Tibial nerve (tissue), 4 donors: ENCODE data around the gene STARD6. TPM values are rescaled to one million over a fixed set of nuclear protein-coding genes. Genes with fewer than 3 reads are reported as not detected.
"Not testable (repeated sequence)": the region's sequence is repeated elsewhere in the genome, so short reads cannot be mapped to it uniquely, and the experiment has no call there.

Source experiments
- DNase-seq, 2 donors: peaks; one replicate each; pipeline ENCODE4 v3.0.0-alpha.2; 2019; ENCODE audit warnings: low spot score in 2 of 2
- H3K27ac ChIP-seq, 4 donors: fragments of 200-600 bp; sonication (generic) in 3 of 4; one replicate each; pipeline ENCODE4 v1.5.1; 2017 to 2019; ENCODE audit warnings: mild to moderate bottlenecking in 1 of 4
- H3K27me3 ChIP-seq, 2 donors: fragments of 200-600 bp; sonication (generic) in 1 of 2; one replicate each; pipeline versions ENCODE4 v1.5.1 to v1.6.0; 2017 to 2019
- H3K36me3 ChIP-seq, 3 donors: fragments of 200-600 bp; sonication (generic); one replicate each; pipeline ENCODE4 v1.5.1; 2018 to 2019
- H3K4me1 ChIP-seq, 4 donors: fragments of 200-600 bp; sonication (generic) in 3 of 4; one replicate each; pipeline ENCODE4 v1.5.1; 2017 to 2019
- H3K4me3 ChIP-seq, 4 donors: fragments of 200-600 bp; sonication (generic) in 3 of 4; one replicate each; pipeline ENCODE4 v1.5.1; 2017 to 2019; ENCODE audit warnings: mild to moderate bottlenecking in 1 of 4, moderate library complexity in 1 of 4
- H3K9me3 ChIP-seq, 4 donors: fragments of 200-600 bp; sonication (generic) in 3 of 4; one replicate each; pipeline ENCODE4 v1.5.1; 2017 to 2019
- CTCF ChIP-seq, 5 experiments: fragments of 200-600 bp in 3 of 5; fragments of 450-650 bp in 2 of 5; sonication (generic) in 3 of 5; IDR thresholded peaks; one replicate each; pipeline ENCODE4 v1.5.1; 2016 to 2019; ENCODE audit warnings: antibody characterized with exemption in 5 of 5, mild to moderate bottlenecking in 3 of 5, moderate library complexity in 2 of 5
- EP300 ChIP-seq, 2 donors: sonication (generic); formaldehyde crosslinking; IDR thresholded peaks; one replicate each; pipeline ENCODE4 v1.6.1; 2017; ENCODE audit warnings: antibody characterized with exemption in 2 of 2, mild to moderate bottlenecking in 1 of 2
- POLR2A ChIP-seq, 2 donors: fragments of 450-650 bp; IDR thresholded peaks; one replicate each; pipeline ENCODE4 v1.6.1; 2017; ENCODE audit warnings: antibody characterized with exemption in 2 of 2, mild to moderate bottlenecking in 2 of 2, moderate library complexity in 2 of 2
- WGBS, 2 donors: methylation state at CpG; one replicate each; pipeline ENCODE4 v1.1.5; 2018; 5-methylcytosine and 5-hydroxymethylcytosine counted together
- total RNA-seq, 4 donors: library from RNA; depleted of rRNA; stranded (reverse); fragments of >200 nt; gene quantifications; one replicate each; pipeline ENCODE4 v1.1.0, GENCODE V29; 2016

The STARD6 gene
- total RNA-seq, 4 donors from 2014 or later = not detected

DNA sequence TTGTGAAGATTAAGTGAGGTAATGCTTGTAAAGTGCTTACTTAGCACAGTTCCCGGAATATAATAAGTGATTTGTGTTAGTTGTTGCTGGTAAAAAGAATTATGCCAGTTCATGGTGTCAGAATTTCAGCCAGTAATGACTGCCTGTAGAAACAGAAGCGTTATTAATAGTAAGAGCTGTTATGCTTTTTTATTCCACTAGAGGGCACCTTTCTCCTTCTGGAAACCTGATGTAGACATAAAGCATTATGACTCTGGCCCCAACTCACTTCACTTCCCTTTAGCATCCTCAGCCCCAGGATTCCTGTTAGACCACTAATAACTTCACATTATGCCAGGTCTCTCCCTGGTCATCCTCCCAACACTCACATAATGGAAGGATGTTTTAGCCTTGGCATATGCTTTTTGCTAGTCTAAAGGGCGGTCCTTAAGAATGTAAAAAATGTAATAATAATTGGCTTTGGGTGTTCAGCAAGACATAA, 34.9 kb upstream of the STARD6 start:
- 32 to 33% methylated on average over 3 of the region's 3 CpGs for WGBS, 2 donors
- TF ChIP-seq EP300 (IDR thresholded peaks at IDR 0.05) (no peak), CTCF (IDR thresholded peaks at IDR 0.05) (peak; percentile 59 to 77 (median 67)), POLR2A (IDR thresholded peaks at IDR 0.05) (no peak)
- Histone ChIP-seq H3K4me3 (no peak overlapping the region), H3K27ac (no peak overlapping the region), H3K27me3 (no peaks in the 10 kb centered on the region), H3K36me3 (no peaks in the 10 kb centered on the region), H3K4me1 (peaks cover 0 to 5% (median 0%) of the 10 kb centered on the region in 4 donors), H3K9me3 (no peaks in the 10 kb centered on the region)
- DNase-seq = no peak

DNA sequence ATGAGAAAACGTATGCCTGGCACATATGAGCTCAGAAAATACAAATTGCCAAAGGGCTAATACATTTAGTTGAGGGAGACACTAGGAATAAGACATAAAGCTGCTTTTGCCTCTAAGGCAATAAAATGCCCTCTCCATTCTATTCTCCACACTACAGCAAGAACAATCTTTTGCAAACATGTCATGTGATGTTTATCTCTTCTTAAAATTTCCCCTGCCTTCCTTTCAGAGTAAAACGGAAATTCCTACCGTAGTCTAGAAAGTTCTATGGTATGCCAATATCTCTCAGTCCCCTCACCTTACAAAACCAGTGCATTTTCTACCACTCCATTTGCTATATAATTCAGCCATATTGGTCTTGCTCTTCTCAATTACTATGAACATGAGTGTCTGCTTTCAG, 33.2 kb upstream of the STARD6 start:
- Histone ChIP-seq H3K9me3 (no peaks in the 10 kb centered on the region), H3K27me3 (no peaks in the 10 kb centered on the region), H3K27ac (no peak overlapping the region), H3K36me3 (no peaks in the 10 kb centered on the region), H3K4me3 (no peak overlapping the region), H3K4me1 (peaks cover 0 to 5% (median 0%) of the 10 kb centered on the region in 4 donors)
- DNase-seq = no peak
- TF ChIP-seq EP300 (IDR thresholded peaks at IDR 0.05) (no peak), CTCF (IDR thresholded peaks at IDR 0.05) (no peak), POLR2A (IDR thresholded peaks at IDR 0.05) (no peak)
- WGBS, 2 donors = 66 to 69% methylated on average over 3 of the region's 3 CpGs

DNA sequence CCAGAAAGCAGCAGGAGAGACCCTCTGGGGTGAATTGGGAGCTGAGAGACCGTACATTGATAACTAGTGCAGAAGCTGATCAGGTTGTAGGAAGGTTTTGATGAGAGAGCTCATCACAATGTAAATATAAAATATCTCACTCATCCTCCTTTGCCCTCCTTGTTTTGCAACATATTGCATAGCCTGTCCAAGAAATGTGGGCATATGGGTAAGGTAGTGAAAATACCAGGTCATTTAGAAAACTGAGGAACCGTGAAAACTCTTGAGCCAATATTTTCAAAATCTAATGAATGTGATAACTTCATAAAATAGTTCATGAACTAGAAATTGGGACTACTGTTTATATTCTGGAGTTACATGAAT, 31.5 kb upstream of the STARD6 start:
- 32 to 40% methylated on average over 2 of the region's 2 CpGs for WGBS, 2 donors
- H3K27me3 ChIP-seq = no peaks in the 10 kb centered on the region
- no peak overlapping the region for H3K27ac ChIP-seq
- no peaks in the 10 kb centered on the region for H3K9me3 ChIP-seq
- H3K36me3 ChIP-seq = no peaks in the 10 kb centered on the region
- no peak overlapping the region for H3K4me3 ChIP-seq
- no peak for DNase-seq
- H3K4me1 ChIP-seq = peaks cover 0 to 5% (median 0%) of the 10 kb centered on the region in 4 donors
- TF ChIP-seq CTCF (IDR thresholded peaks at IDR 0.05) = no peak
- no peak for TF ChIP-seq POLR2A (IDR thresholded peaks at IDR 0.05)
- no peak for TF ChIP-seq EP300 (IDR thresholded peaks at IDR 0.05)

DNA sequence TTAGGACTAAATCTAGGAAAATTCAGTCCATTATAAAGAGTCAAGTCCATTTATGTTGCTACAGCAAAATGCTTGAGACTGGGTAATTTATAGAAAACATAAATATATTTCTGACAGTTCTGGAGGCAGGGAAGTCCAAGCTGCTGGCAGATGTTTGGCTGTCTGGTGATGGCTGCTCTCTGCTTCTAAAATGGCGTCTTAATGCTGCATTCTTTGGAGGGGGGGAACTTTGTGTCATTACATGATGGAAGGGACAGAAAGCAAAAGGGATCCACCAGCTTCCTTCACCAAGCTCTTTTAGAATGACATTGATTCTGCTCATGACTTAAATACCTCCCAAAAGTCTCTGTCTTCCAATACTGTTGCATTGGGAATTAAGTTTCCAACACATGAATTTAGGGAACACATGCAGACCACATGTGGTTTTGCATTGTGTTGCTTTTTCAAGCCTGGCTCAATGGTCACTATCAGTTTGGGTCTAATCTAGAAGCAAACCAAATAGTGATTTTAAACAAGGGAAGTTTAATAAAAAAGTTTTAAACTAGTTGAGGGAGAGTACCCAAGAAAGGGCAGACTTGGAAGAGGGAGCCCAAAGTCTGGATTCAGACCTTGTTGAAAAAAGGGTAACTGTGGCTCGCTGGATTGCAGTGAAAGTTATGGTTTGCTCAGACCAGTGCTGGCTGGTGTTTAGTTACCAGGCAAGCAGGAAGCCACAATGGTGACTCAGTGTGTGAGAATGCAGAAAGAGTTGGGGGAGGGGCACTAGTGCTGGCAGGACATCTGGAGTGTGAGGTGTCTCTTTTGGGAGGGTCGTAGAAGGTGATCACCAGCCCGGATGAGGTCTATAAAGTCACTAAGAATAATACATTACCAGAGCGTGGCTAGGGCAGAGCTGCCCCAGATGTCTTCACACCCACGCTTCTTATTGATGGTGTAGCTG, 30.8 kb upstream of the STARD6 start:
- no peak overlapping the region for H3K27ac ChIP-seq
- no peaks in the 10 kb centered on the region for H3K9me3 ChIP-seq
- WGBS, 2 donors = 43 to 44% methylated on average over 6 of the region's 6 CpGs
- TF ChIP-seq POLR2A (IDR thresholded peaks at IDR 0.05) = no peak
- TF ChIP-seq EP300 (IDR thresholded peaks at IDR 0.05) = no peak
- TF ChIP-seq CTCF (IDR thresholded peaks at IDR 0.05) = no peak
- H3K4me3 ChIP-seq = no peak overlapping the region
- DNase-seq = no peak
- no peaks in the 10 kb centered on the region for H3K36me3 ChIP-seq
- peaks cover 0 to 5% (median 0%) of the 10 kb centered on the region in 4 donors for H3K4me1 ChIP-seq
- H3K27me3 ChIP-seq = no peaks in the 10 kb centered on the region

- no peak for DNase-seq
- WGBS, 2 donors = 91 to 92% methylated on average over 3 of the region's 3 CpGs
- no peak for TF ChIP-seq EP300 (IDR thresholded peaks at IDR 0.05)
- no peak for TF ChIP-seq POLR2A (IDR thresholded peaks at IDR 0.05)
- TF ChIP-seq CTCF (IDR thresholded peaks at IDR 0.05) = no peak
Measured at GRCh38 chr18:54387631-54388030, 30.0 kb upstream of the STARD6 start.

DNA sequence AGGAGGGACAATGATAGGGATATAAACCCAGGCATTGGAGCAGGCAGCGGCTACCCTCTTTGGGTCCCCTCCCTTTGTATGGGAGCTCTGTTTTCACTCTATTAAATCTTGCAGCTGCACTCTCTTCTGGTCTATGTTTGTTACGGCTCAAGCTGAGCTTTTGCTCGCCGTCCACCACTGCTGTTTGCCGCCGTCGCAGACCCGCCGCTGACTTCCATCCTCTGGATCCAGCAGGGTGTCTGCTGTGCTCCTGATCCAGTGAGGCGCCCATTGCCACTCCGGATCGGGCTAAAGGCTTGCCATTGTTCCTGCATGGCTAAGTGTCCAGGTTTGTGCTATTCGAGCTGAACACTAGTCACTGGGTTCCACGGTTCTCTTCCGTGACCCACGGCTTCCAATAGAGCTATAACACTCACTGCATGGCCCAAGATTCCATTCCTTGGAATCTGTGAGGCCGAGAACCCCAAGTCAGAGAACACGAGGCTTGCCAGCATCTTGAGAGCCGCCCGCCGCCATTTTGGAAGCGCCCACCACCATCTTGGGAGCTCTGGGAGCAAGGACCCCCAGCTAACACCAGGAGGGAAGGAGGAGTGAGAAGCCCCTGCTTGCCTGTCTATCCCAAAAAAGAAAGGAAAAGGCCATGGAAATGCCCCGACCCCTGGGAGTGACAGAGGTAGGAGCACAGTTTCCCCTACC, 29.3 kb upstream of the STARD6 start:
- H3K36me3 ChIP-seq, H3K27me3 ChIP-seq, H3K4me3 ChIP-seq, H3K4me1 ChIP-seq, H3K9me3 ChIP-seq, H3K27ac ChIP-seq, DNase-seq: not testable (repeated sequence)
- WGBS, 2 donors = 86 to 92% methylated on average over 23 of the region's 23 CpGs

More at GRCh38 chr18:54387631-54388030, 30.0 kb upstream of the STARD6 start:
- H3K4me1 ChIP-seq = peaks cover 0 to 5% (median 0%) of the 10 kb centered on the region in 4 donors
- no peak overlapping the region for H3K4me3 ChIP-seq
- H3K36me3 ChIP-seq = no peaks in the 10 kb centered on the region
- H3K27ac ChIP-seq = no peak overlapping the region
- H3K27me3 ChIP-seq = no peaks in the 10 kb centered on the region
- H3K9me3 ChIP-seq = no peaks in the 10 kb centered on the region
